SK-N-SH (cell line): ENCODE results near the gene S1PR5. TPM values are rescaled to one million over a fixed set of nuclear protein-coding genes. Genes with fewer than 3 reads are reported as not detected.

Experiments
- CTCF ChIA-PET: fragments of 300-600, 350-600 bp; formaldehyde crosslinking; extraction: SDS; loops from one replicate; lab custom pipeline; 2021; lab: Yijun Ruan, JAX
- POLR2A ChIA-PET: fragments of 350-600 bp; sonication (Branson Sonifier 250); formaldehyde crosslinking; extraction: SDS; loops from one replicate; lab custom pipeline; 2020; ENCODE audit warnings: antibody characterized with exemption, inconsistent platforms; lab: Yijun Ruan, JAX
- DNase-seq: peaks from one replicate; pipeline ENCODE4 v3.0.0; 2012
- H2AFZ ChIP-seq: fragments of 200-600 bp; sonication (generic); 2 replicates; pipeline ENCODE4 v1.8.1; 2016; ENCODE audit warnings: antibody characterized with exemption, mild to moderate bottlenecking, low read depth
- H3F3A ChIP-seq: fragments of 200-600 bp; sonication (generic); replicated peaks from 2 replicates; pipeline ENCODE3; 2016; ENCODE audit warnings: antibody characterized with exemption, mild to moderate bottlenecking; ENCODE audit not compliant: insufficient read depth
- H3K27ac ChIP-seq, 2 experiments: fragments of 200-500 bp in 1 of 2; fragments of 200-600 bp in 1 of 2; sonication (Bioruptor generic) in 1 of 2; sonication (generic), shearing (Covaris generic) in 1 of 2; 2 replicates each; pipeline versions ENCODE4 v1.5.1 to v1.6.1; 2014 to 2016; ENCODE audit warnings: low read depth in 2 of 2, inconsistent platforms in 1 of 2, low read length in 1 of 2, mild to moderate bottlenecking in 1 of 2, mixed read lengths in 1 of 2
- H3K27me3 ChIP-seq: fragments of 200-600 bp; sonication (generic), shearing (Covaris generic); 2 replicates; pipeline ENCODE4 v1.6.1; 2016; ENCODE audit warnings: mixed run types; ENCODE audit not compliant: insufficient read depth
- H3K36me3 ChIP-seq, 2 experiments: fragments of 200-500 bp in 1 of 2; fragments of 200-600 bp in 1 of 2; sonication (Bioruptor generic) in 1 of 2; sonication (generic) in 1 of 2; replicated peaks in 1 of 2; 2 replicates each; pipeline versions ENCODE3 to v1.5.1; 2014 to 2016; ENCODE audit warnings: low read length in 1 of 2, mild to moderate bottlenecking in 1 of 2; ENCODE audit not compliant: insufficient read depth in 2 of 2, control insufficient read depth in 1 of 2
- H3K4me1 ChIP-seq, 2 experiments: fragments of 200-500 bp in 1 of 2; fragments of 200-600 bp in 1 of 2; sonication (Bioruptor generic) in 1 of 2; sonication (generic), shearing (Covaris generic) in 1 of 2; 2 replicates each; pipeline versions ENCODE4 v1.5.1 to v1.6.1; 2014 to 2016; ENCODE audit warnings: low read depth in 1 of 2, low read length in 1 of 2, mixed run types in 1 of 2; ENCODE audit not compliant: insufficient read depth in 2 of 2, control insufficient read depth in 1 of 2
- H3K4me2 ChIP-seq: fragments of 200-600 bp; sonication (generic), shearing (Covaris generic); 2 replicates; pipeline ENCODE4 v1.6.1; 2017; ENCODE audit warnings: mixed run types
- H3K4me3 ChIP-seq, 2 experiments: fragments of 200-500 bp in 1 of 2; fragments of 200-600 bp in 1 of 2; sonication (Bioruptor generic) in 1 of 2; sonication (generic), shearing (Covaris generic) in 1 of 2; 2 replicates each; pipeline versions ENCODE4 v1.5.1 to v1.8.1; 2014 to 2016; ENCODE audit warnings: low read depth in 2 of 2, inconsistent platforms in 1 of 2, low read length in 1 of 2, mild to moderate bottlenecking in 1 of 2, mixed read lengths in 1 of 2, moderate library complexity in 1 of 2
- H3K79me2 ChIP-seq: fragments of 200-600 bp; sonication (generic); 2 replicates; pipeline ENCODE4 v1.8.1; 2017; ENCODE audit warnings: mild to moderate bottlenecking; ENCODE audit not compliant: insufficient read depth
- H3K9ac ChIP-seq: fragments of 200-600 bp; sonication (generic); 2 replicates; pipeline ENCODE4 v1.6.1; 2017; ENCODE audit warnings: mixed run types
- H3K9me2 ChIP-seq: fragments of 200-600 bp; sonication (generic); 2 replicates; pipeline ENCODE4 v1.6.1; 2017; ENCODE audit warnings: mixed run types
- H3K9me3 ChIP-seq: fragments of 200-600 bp; sonication (generic); 2 replicates; pipeline ENCODE4 v1.6.1; 2017; ENCODE audit warnings: mixed run types, mild to moderate bottlenecking, moderate library complexity
- H4K20me1 ChIP-seq: fragments of 200-600 bp; sonication (generic); 2 replicates; pipeline ENCODE4 v1.6.1; 2017; ENCODE audit warnings: mild to moderate bottlenecking, mixed run types; ENCODE audit not compliant: insufficient read depth
- CTCF ChIP-seq: fragments of 200-600 bp; sonication (generic); IDR thresholded peaks from 2 replicates; pipeline ENCODE4 v1.6.1; 2017; ENCODE audit warnings: antibody characterized with exemption, mild to moderate bottlenecking, moderate library complexity
- ELF1 ChIP-seq: IDR thresholded peaks from 2 replicates; pipeline ENCODE4 v1.4.0; 2012
- FOXM1 ChIP-seq: IDR thresholded peaks from 2 replicates; pipeline ENCODE4 v1.4.0; 2012; ENCODE audit warnings: low read depth, mild to moderate bottlenecking
- NRF1 ChIP-seq: IDR thresholded peaks from 2 replicates; pipeline ENCODE4 v1.6.1; 2012; ENCODE audit warnings: low read depth, mild to moderate bottlenecking, low read length
- POLR2AphosphoS5 ChIP-seq: IDR thresholded peaks from 2 replicates; pipeline ENCODE4 v1.6.1; 2012; ENCODE audit warnings: low read depth, low read length
- SIN3A ChIP-seq: IDR thresholded peaks from 2 replicates; pipeline ENCODE4 v1.6.1; 2012; ENCODE audit warnings: low read depth, mild to moderate bottlenecking, low read length, moderate library complexity, borderline replicate concordance
- TAF1 ChIP-seq: IDR thresholded peaks from 2 replicates; pipeline ENCODE4 v1.6.1; 2012; ENCODE audit warnings: low read depth, mild to moderate bottlenecking, low read length, moderate library complexity, borderline replicate concordance
- TCF12 ChIP-seq: IDR thresholded peaks from 2 replicates; pipeline ENCODE4 v1.4.0; 2012
- WGBS: methylation state at CpG from one replicate; pipeline ENCODE4 v1.1.6; 2017; ENCODE audit warnings: low lambda C conversion rate; 5-methylcytosine and 5-hydroxymethylcytosine counted together
- polyA plus RNA-seq, 3 experiments: library from polyadenylated mRNA; depleted of rRNA; stranded (reverse); fragments of >200 nt; gene quantifications; 2 replicates each; pipeline ENCODE4 v1.2.3, GENCODE V29; 2012

The S1PR5 gene
- polyA plus RNA-seq, 1 of the 3 experiments (the other 2 are of a cell fraction) = 0.36 TPM

DNA sequence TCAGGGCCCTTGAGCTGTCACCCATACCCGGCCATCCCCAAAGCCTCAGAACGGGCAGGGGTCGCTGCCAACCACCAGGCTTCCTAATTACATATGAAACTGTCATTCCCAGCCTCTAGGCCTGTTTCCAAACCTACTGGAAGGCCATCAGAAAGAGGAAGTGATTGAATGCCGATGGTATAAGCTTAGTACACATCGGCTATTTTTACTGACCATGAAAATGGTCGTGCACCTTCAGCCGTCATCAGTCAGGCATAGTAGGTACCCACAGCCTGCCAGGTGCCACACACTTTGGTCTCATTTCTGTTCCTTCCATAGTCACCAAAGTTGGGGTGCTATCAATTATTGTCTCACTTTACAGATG, 38.3 kb upstream of the S1PR5 start:
- Histone ChIP-seq H4K20me1 (0 out of 2 replicates have a peak, but pooled peaks cover 3% of the 10 kb centered on the region), H3K79me2 (no peaks in the 10 kb centered on the region), H3K27me3 (no peaks in the 10 kb centered on the region), H3K27ac (no peak overlapping the region), H3K9ac (no peak overlapping the region), H3K9me3 (no peaks in the 10 kb centered on the region), H3K4me2 (no peak overlapping the region), H3K9me2 (no peaks in the 10 kb centered on the region), H3K4me1 (no peaks in the 10 kb centered on the region), H3K36me3 (peaks cover 36 to 47% of the 10 kb centered on the region in 2 experiments), H2AFZ (no peak overlapping the region), H3F3A (peaks cover 5% of the 10 kb centered on the region), H3K4me3 (no peak overlapping the region)
- ChIA-PET POLR2A (no interaction called here), CTCF (interaction anchor here (1.0 to 2.0 kb wide), 5 partner anchors 9 to 142 kb away, joined by 3 to 6 read pairs (median 3); no protein-coding TSS in a partner anchor)
- 92% methylated on average over 4 of the region's 7 CpGs for WGBS
- no peak for DNase-seq
- TF ChIP-seq POLR2AphosphoS5 (no peak), TCF12 (no peak), FOXM1 (no peak)

DNA sequence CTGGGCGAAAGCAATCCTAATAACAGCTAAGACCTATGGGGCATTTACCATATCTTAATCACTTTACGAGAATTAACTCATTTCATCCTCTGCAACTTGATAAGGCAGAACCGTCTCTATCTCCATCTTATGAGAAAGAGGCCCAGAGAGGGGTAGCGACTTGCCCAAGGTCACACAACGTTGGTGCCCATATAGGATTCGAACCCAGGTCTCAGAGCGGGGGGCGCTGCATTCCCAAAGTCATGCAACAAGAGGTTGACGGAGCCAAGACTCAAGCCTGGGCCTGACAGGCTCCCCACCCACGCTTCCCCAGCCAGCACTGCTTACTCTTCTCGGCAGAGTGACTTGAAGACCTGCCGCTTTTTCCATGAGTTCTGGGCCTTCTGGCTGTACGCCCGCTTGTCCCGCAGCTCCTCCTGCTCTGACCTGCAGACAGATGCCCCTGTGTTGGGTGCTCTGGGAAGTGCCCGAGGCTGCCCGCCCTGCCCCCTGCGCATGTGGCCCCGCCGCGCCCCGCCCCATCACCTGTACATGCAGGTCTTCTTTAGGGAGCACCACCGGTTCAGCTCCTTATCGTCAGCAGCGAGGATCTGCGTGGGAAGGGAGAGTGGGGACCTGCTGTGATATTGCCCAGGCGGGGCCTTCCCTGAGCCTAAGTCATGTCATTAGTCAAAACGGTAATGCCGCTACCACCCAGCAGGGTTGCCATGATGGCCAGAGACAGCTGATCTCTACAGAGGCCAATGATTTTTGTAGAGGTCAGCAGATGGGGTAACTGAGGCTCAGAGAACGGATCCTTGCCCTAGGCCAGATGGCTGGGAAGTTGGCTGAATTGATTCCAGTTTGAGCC, 37.7 kb upstream of the S1PR5 start:
- DNase-seq = no peak
- Histone ChIP-seq H4K20me1 (0 out of 2 replicates have a peak, but pooled peaks cover 3% of the 10 kb centered on the region), H3F3A (peaks cover 8% of the 10 kb centered on the region), H3K9me3 (no peaks in the 10 kb centered on the region), H3K4me3 (no peak overlapping the region), H3K27ac (no peak overlapping the region), H3K9ac (no peak overlapping the region), H3K79me2 (no peaks in the 10 kb centered on the region), H3K36me3 (peaks cover 30 to 45% of the 10 kb centered on the region in 2 experiments), H3K27me3 (no peaks in the 10 kb centered on the region), H2AFZ (no peak overlapping the region), H3K4me2 (no peak overlapping the region), H3K4me1 (no peaks in the 10 kb centered on the region), H3K9me2 (no peaks in the 10 kb centered on the region)
- TF ChIP-seq SIN3A (no peak), CTCF (0 out of 2 replicates have a peak, but pooled peaks have one; percentile 13)
- 89% methylated on average over 23 of the region's 30 CpGs for WGBS
- POLR2A ChIA-PET = no interaction called here
- CTCF ChIA-PET = interaction anchor here (1.0 to 2.0 kb wide), 4 partner anchors 9 to 27 kb away, joined by 3 to 6 read pairs (median 4); no protein-coding TSS in a partner anchor

GRCh38 chr19:10553943-10554381, 36.7 kb upstream of the S1PR5 start:
- H3K9me2 ChIP-seq = no peaks in the 10 kb centered on the region
- H3K4me2 ChIP-seq = no peak overlapping the region
- POLR2A ChIA-PET = no interaction called here
- 100% methylated on average over 4 of the region's 12 CpGs for WGBS
- H3K9me3 ChIP-seq = no peaks in the 10 kb centered on the region
- DNase-seq = no peak
- H3K4me1 ChIP-seq = no peaks in the 10 kb centered on the region
- H4K20me1 ChIP-seq = 0 out of 2 replicates have a peak, but pooled peaks cover 3% of the 10 kb centered on the region
- H3K9ac ChIP-seq = no peak overlapping the region
- no peak overlapping the region for H3K4me3 ChIP-seq
- CTCF ChIA-PET = interaction anchor here (0.8 to 3.9 kb wide), 5 partner anchors 10 to 146 kb away, joined by 3 to 19 read pairs (median 5); partner anchors contain the start of gene ATG4D
- H3K79me2 ChIP-seq = no peaks in the 10 kb centered on the region
- TF ChIP-seq ELF1 (no peak), TAF1 (no peak), NRF1 (no peak)
- peaks cover 13% of the 10 kb centered on the region for H3F3A ChIP-seq
- no peak overlapping the region for H3K27ac ChIP-seq
- no peak overlapping the region for H2AFZ ChIP-seq
- H3K36me3 ChIP-seq = peaks cover 25 to 36% of the 10 kb centered on the region in 2 experiments
- no peaks in the 10 kb centered on the region for H3K27me3 ChIP-seq
